Mammary epithelial cell (primary cell): ENCODE data around the gene PDE9A.

Source experiments
- EZH2 ChIP-seq: IDR thresholded peaks from 2 replicates; pipeline ENCODE4 v1.6.1; 2012; ENCODE audit warnings: low read length, inconsistent platforms, borderline replicate concordance
- TF ChIP-seq, protein P1 (sequence below), 2 donors: IDR thresholded peaks in 1 of 2; conservative IDR thresholded peaks in 1 of 2; 2 replicates each; pipeline ENCODE4 v1.5.1; 2011 to 2012; ENCODE audit warnings: inconsistent platforms in 2 of 2, low read length in 2 of 2, mild to moderate bottlenecking in 2 of 2, control low read depth in 1 of 2, low read depth in 1 of 2; ENCODE audit not compliant: insufficient read depth in 1 of 2; ENCODE audit errors: extremely low read depth in 1 of 2

DNA sequence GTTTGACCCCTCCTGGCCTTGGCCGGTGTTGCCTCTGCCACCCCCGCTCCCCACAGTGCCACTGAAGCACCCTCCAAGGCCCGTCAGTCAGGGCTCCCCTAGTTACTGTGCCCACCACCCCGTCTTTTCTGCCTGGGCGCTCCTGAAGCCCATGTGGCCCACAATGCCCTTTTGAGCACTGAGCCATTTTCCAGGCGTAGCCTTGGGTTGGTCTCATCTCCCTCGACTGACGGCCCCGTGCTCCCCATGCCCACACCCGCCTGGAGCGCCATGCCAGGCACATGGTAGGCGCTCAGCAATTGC is 118.0 kb downstream of the PDE9A start:
- TF ChIP-seq, protein P1, sequence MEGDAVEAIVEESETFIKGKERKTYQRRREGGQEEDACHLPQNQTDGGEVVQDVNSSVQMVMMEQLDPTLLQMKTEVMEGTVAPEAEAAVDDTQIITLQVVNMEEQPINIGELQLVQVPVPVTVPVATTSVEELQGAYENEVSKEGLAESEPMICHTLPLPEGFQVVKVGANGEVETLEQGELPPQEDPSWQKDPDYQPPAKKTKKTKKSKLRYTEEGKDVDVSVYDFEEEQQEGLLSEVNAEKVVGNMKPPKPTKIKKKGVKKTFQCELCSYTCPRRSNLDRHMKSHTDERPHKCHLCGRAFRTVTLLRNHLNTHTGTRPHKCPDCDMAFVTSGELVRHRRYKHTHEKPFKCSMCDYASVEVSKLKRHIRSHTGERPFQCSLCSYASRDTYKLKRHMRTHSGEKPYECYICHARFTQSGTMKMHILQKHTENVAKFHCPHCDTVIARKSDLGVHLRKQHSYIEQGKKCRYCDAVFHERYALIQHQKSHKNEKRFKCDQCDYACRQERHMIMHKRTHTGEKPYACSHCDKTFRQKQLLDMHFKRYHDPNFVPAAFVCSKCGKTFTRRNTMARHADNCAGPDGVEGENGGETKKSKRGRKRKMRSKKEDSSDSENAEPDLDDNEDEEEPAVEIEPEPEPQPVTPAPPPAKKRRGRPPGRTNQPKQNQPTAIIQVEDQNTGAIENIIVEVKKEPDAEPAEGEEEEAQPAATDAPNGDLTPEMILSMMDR (conservative IDR thresholded peaks at IDR 0.05 in 1 of 2, IDR thresholded peaks at IDR 0.05 in 1 of 2; ENCODE audit: extremely low read depth in 1 of 2, insufficient read depth in 1 of 2, low read depth in 1 of 2, low read length in 2 of 2), result no peak
- no peak for TF ChIP-seq EZH2
